ENCODE measurements around the gene PDGFB. TPM values are rescaled to one million over a fixed set of nuclear protein-coding genes. Genes with fewer than 3 reads are reported as not detected.
A peak's percentile ranks its signal among the peaks of the same experiment; 100 is the strongest.

PDGFB gene
- total and polyA plus RNA-seq, 9 of the 15 experiments (the other 6 are each of a cell fraction or from before 2014, with no cell fraction given) = 0.07 to 4.0 (median 0.48) TPM; not detected in 1

DNA sequence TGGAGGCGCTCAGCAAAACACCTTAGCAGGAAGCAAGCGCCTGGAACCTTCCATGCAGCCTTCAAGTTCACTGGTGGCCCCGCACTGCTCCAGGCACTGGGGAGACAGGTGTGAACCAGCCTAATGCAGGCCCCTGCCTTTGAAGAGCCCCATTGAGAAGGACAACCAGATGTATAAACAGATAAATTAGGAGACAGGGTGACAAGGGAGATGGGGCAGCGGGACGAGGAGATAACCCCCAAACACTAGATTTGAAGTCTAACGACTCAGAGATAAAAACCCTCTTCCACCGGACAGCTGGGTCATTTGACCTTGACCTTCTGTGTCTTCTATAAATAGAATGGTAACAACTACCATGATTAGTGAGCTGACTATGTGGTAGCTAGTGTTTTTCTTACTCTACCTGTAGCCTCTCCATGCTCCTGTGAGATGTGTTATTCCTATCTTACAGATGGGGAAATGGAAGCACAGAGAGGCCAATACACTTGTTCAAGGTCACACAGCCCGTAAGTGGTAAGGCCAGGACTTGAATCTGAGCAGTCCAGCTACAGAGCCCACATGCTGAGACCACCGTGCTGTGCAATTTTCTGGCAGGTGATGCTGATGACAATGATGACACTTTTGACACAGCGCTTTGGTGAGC lies 2.0 kb upstream of the PDGFB start (continued):
- no peak for TF ChIP-seq TAF7 (tag; IDR thresholded peaks at IDR 0.05)
- TF ChIP-seq, protein P1, sequence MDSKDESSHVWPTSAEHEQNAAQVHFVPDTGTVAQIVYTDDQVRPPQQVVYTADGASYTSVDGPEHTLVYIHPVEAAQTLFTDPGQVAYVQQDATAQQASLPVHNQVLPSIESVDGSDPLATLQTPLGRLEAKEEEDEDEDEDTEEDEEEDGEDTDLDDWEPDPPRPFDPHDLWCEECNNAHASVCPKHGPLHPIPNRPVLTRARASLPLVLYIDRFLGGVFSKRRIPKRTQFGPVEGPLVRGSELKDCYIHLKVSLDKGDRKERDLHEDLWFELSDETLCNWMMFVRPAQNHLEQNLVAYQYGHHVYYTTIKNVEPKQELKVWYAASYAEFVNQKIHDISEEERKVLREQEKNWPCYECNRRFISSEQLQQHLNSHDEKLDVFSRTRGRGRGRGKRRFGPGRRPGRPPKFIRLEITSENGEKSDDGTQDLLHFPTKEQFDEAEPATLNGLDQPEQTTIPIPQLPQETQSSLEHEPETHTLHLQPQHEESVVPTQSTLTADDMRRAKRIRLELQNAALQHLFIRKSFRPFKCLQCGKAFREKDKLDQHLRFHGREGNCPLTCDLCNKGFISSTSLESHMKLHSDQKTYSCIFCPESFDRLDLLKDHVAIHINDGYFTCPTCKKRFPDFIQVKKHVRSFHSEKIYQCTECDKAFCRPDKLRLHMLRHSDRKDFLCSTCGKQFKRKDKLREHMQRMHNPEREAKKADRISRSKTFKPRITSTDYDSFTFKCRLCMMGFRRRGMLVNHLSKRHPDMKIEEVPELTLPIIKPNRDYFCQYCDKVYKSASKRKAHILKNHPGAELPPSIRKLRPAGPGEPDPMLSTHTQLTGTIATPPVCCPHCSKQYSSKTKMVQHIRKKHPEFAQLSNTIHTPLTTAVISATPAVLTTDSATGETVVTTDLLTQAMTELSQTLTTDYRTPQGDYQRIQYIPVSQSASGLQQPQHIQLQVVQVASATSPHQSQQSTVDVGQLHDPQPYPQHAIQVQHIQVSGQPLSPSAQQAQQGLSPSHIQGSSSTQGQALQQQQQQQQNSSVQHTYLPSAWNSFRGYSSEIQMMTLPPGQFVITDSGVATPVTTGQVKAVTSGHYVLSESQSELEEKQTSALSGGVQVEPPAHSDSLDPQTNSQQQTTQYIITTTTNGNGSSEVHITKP (IDR thresholded peaks at IDR 0.05; ENCODE audit: partially characterized antibody) = no peak
- TF ChIP-seq, protein P2, sequence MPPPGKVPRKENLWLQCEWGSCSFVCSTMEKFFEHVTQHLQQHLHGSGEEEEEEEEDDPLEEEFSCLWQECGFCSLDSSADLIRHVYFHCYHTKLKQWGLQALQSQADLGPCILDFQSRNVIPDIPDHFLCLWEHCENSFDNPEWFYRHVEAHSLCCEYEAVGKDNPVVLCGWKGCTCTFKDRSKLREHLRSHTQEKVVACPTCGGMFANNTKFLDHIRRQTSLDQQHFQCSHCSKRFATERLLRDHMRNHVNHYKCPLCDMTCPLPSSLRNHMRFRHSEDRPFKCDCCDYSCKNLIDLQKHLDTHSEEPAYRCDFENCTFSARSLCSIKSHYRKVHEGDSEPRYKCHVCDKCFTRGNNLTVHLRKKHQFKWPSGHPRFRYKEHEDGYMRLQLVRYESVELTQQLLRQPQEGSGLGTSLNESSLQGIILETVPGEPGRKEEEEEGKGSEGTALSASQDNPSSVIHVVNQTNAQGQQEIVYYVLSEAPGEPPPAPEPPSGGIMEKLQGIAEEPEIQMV (tag; conservative IDR thresholded peaks at IDR 0.05; ENCODE audit: low read depth) = no peak
- no peak for TF ChIP-seq FOXA1 (IDR thresholded peaks at IDR 0.05; ENCODE audit: borderline replicate concordance)
- no peak for TF ChIP-seq ZNF384 (IDR thresholded peaks at IDR 0.05; ENCODE audit: low read depth, low read length)
- TF ChIP-seq KAT8 (IDR thresholded peaks at IDR 0.05; ENCODE audit: low read depth) = no peak
- TF ChIP-seq, protein P3, sequence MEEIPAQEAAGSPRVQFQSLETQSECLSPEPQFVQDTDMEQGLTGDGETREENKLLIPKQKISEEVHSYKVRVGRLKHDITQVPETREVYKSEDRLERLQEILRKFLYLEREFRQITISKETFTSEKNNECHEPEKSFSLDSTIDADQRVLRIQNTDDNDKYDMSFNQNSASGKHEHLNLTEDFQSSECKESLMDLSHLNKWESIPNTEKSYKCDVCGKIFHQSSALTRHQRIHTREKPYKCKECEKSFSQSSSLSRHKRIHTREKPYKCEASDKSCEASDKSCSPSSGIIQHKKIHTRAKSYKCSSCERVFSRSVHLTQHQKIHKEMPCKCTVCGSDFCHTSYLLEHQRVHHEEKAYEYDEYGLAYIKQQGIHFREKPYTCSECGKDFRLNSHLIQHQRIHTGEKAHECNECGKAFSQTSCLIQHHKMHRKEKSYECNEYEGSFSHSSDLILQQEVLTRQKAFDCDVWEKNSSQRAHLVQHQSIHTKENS (CRISPR knock-in tag; IDR thresholded peaks at IDR 0.05) = no peak
- no peak for TF ChIP-seq LARP7 (IDR thresholded peaks at IDR 0.05)
- TF ChIP-seq COPS2 (conservative IDR thresholded peaks at IDR 0.05) = no peak
- no peak for TF ChIP-seq NCOA1 (IDR thresholded peaks at IDR 0.05; ENCODE audit: low read depth)
- TF ChIP-seq L3MBTL2 (IDR thresholded peaks at IDR 0.05) = peak; percentile 65
- 0 out of 3 replicates have a peak, but pooled peaks of 1 of the 2 experiments have one; percentile 18 for TF ChIP-seq CBX3 (IDR thresholded peaks at IDR 0.05; ENCODE audit: borderline replicate concordance in 1 of 2, low read length in 2 of 2)
- TF ChIP-seq, protein P4, sequence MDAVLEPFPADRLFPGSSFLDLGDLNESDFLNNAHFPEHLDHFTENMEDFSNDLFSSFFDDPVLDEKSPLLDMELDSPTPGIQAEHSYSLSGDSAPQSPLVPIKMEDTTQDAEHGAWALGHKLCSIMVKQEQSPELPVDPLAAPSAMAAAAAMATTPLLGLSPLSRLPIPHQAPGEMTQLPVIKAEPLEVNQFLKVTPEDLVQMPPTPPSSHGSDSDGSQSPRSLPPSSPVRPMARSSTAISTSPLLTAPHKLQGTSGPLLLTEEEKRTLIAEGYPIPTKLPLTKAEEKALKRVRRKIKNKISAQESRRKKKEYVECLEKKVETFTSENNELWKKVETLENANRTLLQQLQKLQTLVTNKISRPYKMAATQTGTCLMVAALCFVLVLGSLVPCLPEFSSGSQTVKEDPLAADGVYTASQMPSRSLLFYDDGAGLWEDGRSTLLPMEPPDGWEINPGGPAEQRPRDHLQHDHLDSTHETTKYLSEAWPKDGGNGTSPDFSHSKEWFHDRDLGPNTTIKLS (IDR thresholded peaks at IDR 0.05; ENCODE audit: borderline replicate concordance, low read depth) = no peak
- TF ChIP-seq CHD2 (IDR thresholded peaks at IDR 0.05; ENCODE audit: low read depth, low read length) = no peak
- TF ChIP-seq ZNF311 (CRISPR knock-in tag; IDR thresholded peaks at IDR 0.05) = no peak

Measured in K562 (cell line).